Sigmoid colon (tissue), 7 donors: ENCODE measurements around the gene KDM1A. TPM values are rescaled to one million over a fixed set of nuclear protein-coding genes. Genes with fewer than 3 reads are reported as not detected.

Experiments
- DNase-seq: peaks from one replicate; pipeline ENCODE4 v3.0.0-alpha.2; 2019
- H3K27ac ChIP-seq, 4 donors: fragments of 200-600 bp; sonication (generic); one replicate each; pipeline ENCODE4 v1.5.1; 2016 to 2019; ENCODE audit warnings: mild to moderate bottlenecking in 1 of 4
- H3K27me3 ChIP-seq, 3 donors: fragments of 200-600 bp; sonication (generic); one replicate each; pipeline ENCODE4 v1.5.1; 2019; ENCODE audit warnings: mild to moderate bottlenecking in 1 of 3
- H3K36me3 ChIP-seq, 4 donors: fragments of 200-600 bp; sonication (generic); one replicate each; pipeline ENCODE4 v1.5.1; 2016 to 2019
- H3K4me1 ChIP-seq, 4 donors: fragments of 200-600 bp; sonication (generic); one replicate each; pipeline ENCODE4 v1.5.1; 2017 to 2019
- H3K4me3 ChIP-seq, 4 donors: fragments of 200-600 bp; sonication (generic); one replicate each; pipeline ENCODE4 v1.5.1; 2017 to 2019; ENCODE audit warnings: mild to moderate bottlenecking in 2 of 4, moderate library complexity in 1 of 4
- H3K9me3 ChIP-seq, 4 donors: fragments of 200-600 bp in 3 of 4; sonication (generic) in 3 of 4; one replicate each; pipeline versions ENCODE4 v1.5.1 to v1.6.1; 2013 to 2019
- CTCF ChIP-seq, 4 experiments: fragments of 450-650 bp in 3 of 4; fragments of 200-600 bp in 1 of 4; IDR thresholded peaks; one replicate each; pipeline ENCODE4 v1.5.1; 2016 to 2019; ENCODE audit warnings: antibody characterized with exemption in 4 of 4, mild to moderate bottlenecking in 3 of 4, moderate library complexity in 2 of 4
- EP300 ChIP-seq, 4 donors: sonication (generic); formaldehyde crosslinking; IDR thresholded peaks; one replicate each; pipeline ENCODE4 v1.6.1; 2017; ENCODE audit warnings: antibody characterized with exemption in 4 of 4
- POLR2A ChIP-seq, 2 donors: fragments of 450-650 bp; IDR thresholded peaks; one replicate each; pipeline ENCODE4 v1.6.1; 2016; ENCODE audit warnings: antibody characterized with exemption in 2 of 2, mild to moderate bottlenecking in 2 of 2, moderate library complexity in 2 of 2
- POLR2AphosphoS5 ChIP-seq, 4 donors: sonication (generic); formaldehyde crosslinking; IDR thresholded peaks; one replicate each; pipeline ENCODE4 v1.6.1; 2017; ENCODE audit warnings: antibody characterized with exemption in 4 of 4
- WGBS, 2 donors: extraction: QIAGEN DNeasy Blood & Tissue Kit; methylation state at CpG; one replicate each; pipeline ENCODE4 v1.1.7; 2013; 5-methylcytosine and 5-hydroxymethylcytosine counted together
- intact Hi-C: fragments of 100-400 bp; cut with DNase I; formaldehyde crosslinking; loops from one replicate; pipeline ENCODE4 v1.15.1; 2023
- polyA plus RNA-seq, 3 donors: library from polyadenylated mRNA; stranded (reverse); fragments of 200-250 nt; gene quantifications; one replicate each; pipeline ENCODE4 v1.2.3, GENCODE V29; 2013
- total RNA-seq, 4 donors: library from RNA; depleted of rRNA; stranded (reverse); fragments of >200 nt; gene quantifications; one replicate each; pipeline ENCODE4 v1.1.0, GENCODE V29; 2016
- donor health status: healthy with polysubstance abuse.
- donor health status: Bipolar disorder and iron deficiency.
- donor health status: healthy.

KDM1A gene
- total and polyA plus RNA-seq, 7 donors = 24.0 to 58.6 (median 46.0) TPM

GRCh38 chr1:23123528-23123927 is 104.3 kb downstream of the KDM1A start:
- intact Hi-C loops = no loop called here
- peaks cover 0 to 57% (median 37%) of the 10 kb centered on the region in 4 donors for H3K4me1 ChIP-seq

GRCh38 chr1:23124259-23125026 is 105.2 kb downstream of the KDM1A start:
- Histone ChIP-seq H3K4me1 (peaks cover 0 to 55% (median 30%) of the 10 kb centered on the region in 4 donors), H3K9me3 (no peaks in the 10 kb centered on the region), H3K27me3 (no peaks in the 10 kb centered on the region), H3K36me3 (no peaks in the 10 kb centered on the region), H3K27ac (no peak overlapping the region), H3K4me3 (no peak overlapping the region)
- TF ChIP-seq POLR2AphosphoS5 (IDR thresholded peaks at IDR 0.05) (no peak), POLR2A (IDR thresholded peaks at IDR 0.05) (no peak), CTCF (IDR thresholded peaks at IDR 0.05) (no peak), EP300 (IDR thresholded peaks at IDR 0.05) (no peak)
- no peak for DNase-seq
- 93 to 95% methylated on average over 4 of the region's 4 CpGs for WGBS, 2 donors
- intact Hi-C loops = no loop called here

More at GRCh38 chr1:23123528-23123927, 104.3 kb downstream of the KDM1A start:
- H3K36me3 ChIP-seq = no peaks in the 10 kb centered on the region
- no peaks in the 10 kb centered on the region for H3K9me3 ChIP-seq
- TF ChIP-seq POLR2A (IDR thresholded peaks at IDR 0.05) = no peak
- no peak for TF ChIP-seq CTCF (IDR thresholded peaks at IDR 0.05)
- no peak for TF ChIP-seq EP300 (IDR thresholded peaks at IDR 0.05)
- no peak for TF ChIP-seq POLR2AphosphoS5 (IDR thresholded peaks at IDR 0.05)
- no peak overlapping the region for H3K4me3 ChIP-seq
- H3K27ac ChIP-seq = no peak overlapping the region
- DNase-seq = no peak
- H3K27me3 ChIP-seq = no peaks in the 10 kb centered on the region

GRCh38 chr1:23125489-23125888 is 106.2 kb downstream of the KDM1A start:
- intact Hi-C loops = no loop called here
- H3K27ac ChIP-seq = no peak overlapping the region

GRCh38 chr1:23126200-23126599 is 106.9 kb downstream of the KDM1A start:
- no peak overlapping the region for H3K27ac ChIP-seq
- H3K4me1 ChIP-seq = peaks cover 0 to 45% (median 26%) of the 10 kb centered on the region in 4 donors
- 58 to 80% methylated on average over 1 of the region's 1 CpG for WGBS, 2 donors

More at GRCh38 chr1:23125489-23125888, 106.2 kb downstream of the KDM1A start:
- H3K4me3 ChIP-seq = no peak overlapping the region
- no peaks in the 10 kb centered on the region for H3K9me3 ChIP-seq
- 89 to 90% methylated on average over 4 of the region's 4 CpGs for WGBS, 2 donors
- TF ChIP-seq POLR2A (IDR thresholded peaks at IDR 0.05) = no peak
- no peak for TF ChIP-seq EP300 (IDR thresholded peaks at IDR 0.05)
- TF ChIP-seq CTCF (IDR thresholded peaks at IDR 0.05) = no peak
- no peak for TF ChIP-seq POLR2AphosphoS5 (IDR thresholded peaks at IDR 0.05)
- peaks cover 0 to 45% (median 26%) of the 10 kb centered on the region in 4 donors for H3K4me1 ChIP-seq
- no peaks in the 10 kb centered on the region for H3K27me3 ChIP-seq
- DNase-seq = no peak
- no peaks in the 10 kb centered on the region for H3K36me3 ChIP-seq

More at GRCh38 chr1:23126200-23126599, 106.9 kb downstream of the KDM1A start:
- no peak for DNase-seq
- H3K27me3 ChIP-seq = no peaks in the 10 kb centered on the region
- H3K4me3 ChIP-seq = no peak overlapping the region
- no peaks in the 10 kb centered on the region for H3K9me3 ChIP-seq
- no peak for TF ChIP-seq POLR2A (IDR thresholded peaks at IDR 0.05)
- TF ChIP-seq POLR2AphosphoS5 (IDR thresholded peaks at IDR 0.05) = no peak
- TF ChIP-seq CTCF (IDR thresholded peaks at IDR 0.05) = no peak
- TF ChIP-seq EP300 (IDR thresholded peaks at IDR 0.05) = no peak
- intact Hi-C loops = no loop called here
- no peaks in the 10 kb centered on the region for H3K36me3 ChIP-seq
